Mesendoderm (in vitro differentiated cells): ENCODE measurements around the gene FSD2.

Experiments
- DNase-seq: peaks from one replicate; pipeline ENCODE4 v3.0.0; 2013
- H2AK5ac ChIP-seq: 2 replicates; pipeline ENCODE4 v1.6.1; 2013; ENCODE audit warnings: low read length, inconsistent platforms
- H2BK120ac ChIP-seq: 2 replicates; pipeline ENCODE4 v1.6.1; 2013; ENCODE audit warnings: low read depth, mild to moderate bottlenecking, low read length, moderate library complexity, mixed read lengths
- H2BK15ac ChIP-seq: replicated peaks from 2 replicates; pipeline ENCODE4 v1.6.1; 2013; ENCODE audit warnings: low read depth, mild to moderate bottlenecking, moderate library complexity
- H2BK5ac ChIP-seq: 2 replicates; pipeline ENCODE4 v1.6.1; 2013; ENCODE audit warnings: low read length, inconsistent platforms
- H3K18ac ChIP-seq: 2 replicates; pipeline ENCODE4 v1.6.1; 2013; ENCODE audit warnings: mild to moderate bottlenecking, low read length, mixed read lengths
- H3K23ac ChIP-seq: one replicate; pipeline ENCODE4 v1.6.1; 2013; ENCODE audit warnings: low read length
- H3K27ac ChIP-seq: 2 replicates; pipeline ENCODE4 v1.5.1; 2013; ENCODE audit warnings: low read depth, mild to moderate bottlenecking, inconsistent platforms, low read length, moderate library complexity
- H3K27me3 ChIP-seq: 2 replicates; pipeline ENCODE4 v1.6.1; 2013; ENCODE audit warnings: low read length, control low read depth, mild to moderate bottlenecking, inconsistent platforms; ENCODE audit not compliant: insufficient read depth, poor library complexity
- H3K36me3 ChIP-seq: 2 replicates; pipeline ENCODE4 v1.6.1; 2013; ENCODE audit warnings: low read length, inconsistent platforms; ENCODE audit not compliant: control insufficient read depth, insufficient read depth
- H3K4ac ChIP-seq: one replicate; pipeline ENCODE4 v1.6.1; 2013; ENCODE audit warnings: low read depth, mild to moderate bottlenecking, low read length, moderate library complexity
- H3K4me1 ChIP-seq: 2 replicates; pipeline ENCODE4 v1.6.1; 2013; ENCODE audit warnings: low read depth, low read length, inconsistent platforms; ENCODE audit not compliant: control insufficient read depth
- H3K4me2 ChIP-seq: 2 replicates; pipeline ENCODE4 v1.6.1; 2013; ENCODE audit warnings: low read length
- H3K4me3 ChIP-seq: 2 replicates; pipeline ENCODE4 v1.5.1; 2013; ENCODE audit warnings: mild to moderate bottlenecking, low read length
- H3K56ac ChIP-seq: one replicate; pipeline ENCODE4 v1.6.1; 2013; ENCODE audit warnings: low read length
- H3K79me1 ChIP-seq: 2 replicates; pipeline ENCODE4 v1.6.1; 2013; ENCODE audit warnings: low read length, inconsistent platforms
- H3K79me2 ChIP-seq: 2 replicates; pipeline ENCODE4 v1.6.1; 2013; ENCODE audit warnings: mild to moderate bottlenecking, low read length; ENCODE audit not compliant: control insufficient read depth, insufficient read depth
- H3K9ac ChIP-seq: 2 replicates; pipeline ENCODE4 v1.6.1; 2013; ENCODE audit warnings: low read length, inconsistent platforms
- H4K5ac ChIP-seq: one replicate; pipeline ENCODE4 v1.6.1; 2013; ENCODE audit warnings: low read length
- H4K8ac ChIP-seq: one replicate; pipeline ENCODE4 v1.6.1; 2013; ENCODE audit warnings: low read depth, mild to moderate bottlenecking, control low read depth, low read length, moderate library complexity
- WGBS: extraction: QIAGEN DNeasy Blood & Tissue Kit; methylation state at CpG from one replicate; pipeline ENCODE4 v1.1.7; 2013; ENCODE audit warnings: low lambda C conversion rate, missing lambda C conversion rate; ENCODE audit not compliant: insufficient coverage; ENCODE audit errors: extremely low coverage; 5-methylcytosine and 5-hydroxymethylcytosine counted together

FSD2 gene

DNA sequence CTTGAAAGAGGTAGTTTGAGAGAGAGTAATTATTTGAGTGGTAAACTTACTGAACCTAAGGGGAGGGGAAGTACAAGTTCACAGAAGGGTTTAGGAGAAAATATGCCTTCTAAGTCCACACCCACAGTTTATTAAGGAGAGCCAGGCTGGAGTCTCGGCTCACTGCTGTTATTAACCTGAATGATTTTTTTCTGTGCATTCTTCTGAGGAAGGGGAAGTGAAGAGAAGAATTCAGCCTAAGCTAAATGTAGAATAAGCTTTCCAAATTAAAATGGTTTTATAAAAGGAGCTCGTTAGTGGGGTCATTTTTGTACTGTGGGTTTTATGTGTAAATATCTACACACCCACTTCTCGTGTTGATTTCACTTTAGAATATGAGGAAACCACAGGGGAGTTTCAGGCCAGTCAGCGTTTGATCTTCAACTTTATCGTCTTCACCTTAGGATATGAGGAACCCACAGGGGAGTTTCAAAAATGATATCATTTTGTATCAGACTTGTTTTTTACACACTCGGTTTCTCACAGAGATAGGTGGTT, 5.1 kb upstream of the FSD2 start:
- no peak overlapping the region for H3K4ac ChIP-seq
- peak overlapping the region; percentile 90 for H3K9ac ChIP-seq
- H2BK5ac ChIP-seq: no peak overlapping the region
- H3K56ac ChIP-seq: peak overlapping the region; percentile 93
- H3K23ac ChIP-seq: no peak overlapping the region
- no peak overlapping the region for H4K5ac ChIP-seq
- peaks cover 2% of the 10 kb centered on the region for H3K36me3 ChIP-seq
- peak overlapping the region; percentile 39 for H3K4me2 ChIP-seq
- H4K8ac ChIP-seq: no peak overlapping the region
- H3K4me3 ChIP-seq: peak overlapping the region; percentile 72
- H3K79me2 ChIP-seq: no peaks in the 10 kb centered on the region
- H3K18ac ChIP-seq: no peak overlapping the region
- peaks cover 1% of the 10 kb centered on the region for H3K79me1 ChIP-seq
- no peaks in the 10 kb centered on the region for H3K4me1 ChIP-seq
- no peak overlapping the region for H2AK5ac ChIP-seq
- no peak overlapping the region for H2BK120ac ChIP-seq
- H2BK15ac ChIP-seq: no peak overlapping the region
- no peak for DNase-seq
- H3K27ac ChIP-seq: no peak overlapping the region
- WGBS: no CpG with 5 or more reads among the region's 6 CpGs
- H3K27me3 ChIP-seq: no peaks in the 10 kb centered on the region

DNA sequence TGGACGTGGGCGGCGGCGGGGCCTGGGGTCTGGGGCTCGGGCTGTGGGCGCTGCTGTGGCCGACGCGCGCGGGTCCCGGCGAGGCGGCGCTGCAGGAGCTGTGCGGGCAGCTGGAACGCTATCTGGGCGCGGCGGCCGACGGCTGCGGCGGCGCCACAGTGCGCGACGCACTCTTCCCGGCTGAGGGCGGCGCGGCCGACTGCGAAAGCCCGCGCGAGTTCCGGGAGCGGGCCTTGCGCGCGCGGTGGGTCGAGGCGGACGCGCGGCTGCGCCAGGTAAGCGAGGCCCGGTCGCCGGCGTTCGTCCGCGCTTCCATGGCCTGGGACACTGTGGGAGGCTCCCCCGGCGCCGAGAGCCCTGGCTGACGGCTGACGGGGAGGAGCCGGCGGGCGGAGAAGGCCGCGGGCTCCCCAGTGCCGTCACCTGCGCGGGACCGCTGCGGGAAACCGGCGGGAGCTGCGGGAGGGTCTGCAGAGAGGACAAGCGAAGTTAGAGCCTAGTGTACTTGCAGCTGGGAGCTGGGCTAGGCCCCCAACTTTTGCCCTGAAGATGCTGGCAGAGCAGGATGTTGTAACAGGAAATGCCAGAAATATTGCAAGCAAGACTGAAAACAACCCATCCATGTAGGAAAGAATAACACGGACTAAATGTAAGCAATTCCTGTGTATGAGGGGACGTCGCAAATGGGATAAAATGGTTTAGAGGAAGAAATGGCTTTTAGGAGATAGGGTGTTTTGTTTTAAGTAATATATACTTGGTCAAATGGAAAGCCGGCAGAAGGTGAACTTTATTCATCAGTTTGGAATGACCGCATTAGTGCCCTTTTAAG, 4.4 kb upstream of the FSD2 start:
- Histone ChIP-seq H2AK5ac (no peak overlapping the region), H3K56ac (peak overlapping the region; percentile 93), H2BK15ac (no peak overlapping the region), H3K23ac (peak overlapping the region; percentile 97), H3K4ac (peak overlapping the region; percentile 94), H2BK120ac (no peak overlapping the region), H3K79me1 (peaks cover 1% of the 10 kb centered on the region), H3K9ac (peak overlapping the region; percentile 90), H3K27me3 (no peaks in the 10 kb centered on the region), H3K18ac (peak overlapping the region; percentile 81), H3K4me2 (peak overlapping the region; percentile 61), H2BK5ac (no peak overlapping the region), H3K36me3 (peaks cover 2% of the 10 kb centered on the region), H4K8ac (no peak overlapping the region), H3K79me2 (no peaks in the 10 kb centered on the region), H3K27ac (peak overlapping the region; percentile 79), H3K4me3 (peak overlapping the region; percentile 72), H4K5ac (no peak overlapping the region), H3K4me1 (no peaks in the 10 kb centered on the region)
- WGBS: no CpG with 5 or more reads among the region's 81 CpGs
- peak; percentile 59 for DNase-seq

DNA sequence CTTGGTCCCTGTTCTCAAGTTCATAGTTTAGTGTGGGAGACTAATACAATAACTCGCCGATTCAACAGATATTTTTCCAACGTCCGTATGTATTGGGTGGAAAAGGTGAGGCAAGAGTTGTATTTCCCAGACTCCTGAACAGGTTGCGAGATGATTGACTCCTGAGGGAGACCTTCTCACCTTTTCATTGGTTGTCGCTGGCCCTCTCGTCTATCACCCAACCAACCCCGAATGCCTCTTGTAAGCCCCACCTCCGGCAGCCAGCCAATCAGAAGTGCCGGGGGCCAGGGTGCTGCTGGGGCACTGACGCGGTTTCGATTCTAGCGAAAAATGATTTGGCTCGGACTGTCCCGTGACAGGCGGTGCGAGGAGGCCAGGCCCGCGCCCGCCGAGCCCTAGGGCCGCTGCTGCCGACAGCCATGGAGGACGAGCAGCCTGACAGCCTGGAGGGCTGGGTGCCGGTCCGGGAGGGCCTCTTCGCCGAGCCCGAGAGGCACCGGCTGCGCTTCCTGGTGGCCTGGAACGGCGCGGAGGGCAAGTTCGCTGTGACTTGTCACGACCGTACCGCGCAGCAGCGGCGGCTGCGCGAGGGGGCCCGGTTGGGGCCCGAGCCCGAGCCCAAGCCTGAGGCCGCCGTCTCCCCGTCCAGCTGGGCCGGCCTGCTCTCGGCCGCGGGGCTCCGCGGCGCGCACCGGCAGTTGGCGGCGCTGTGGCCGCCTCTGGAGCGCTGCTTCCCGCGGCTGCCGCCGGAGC, 3.6 kb upstream of the FSD2 start, which contains the start of gene WHAMM:
TSS of gene WHAMM (plus strand) at position 321 of the 753 bp plus-strand sequence. CDS start at position 420, 99 bp downstream.
- Histone ChIP-seq H3K4me3 (peak within 1 kb of the TSS; percentile 72), H3K4ac (peak within 1 kb of the TSS; percentile 94), H3K27me3 (no peaks in the 10 kb centered on the region), H3K4me1 (no peaks in the 10 kb centered on the region), H3K18ac (peak within 1 kb of the TSS; percentile 81), H3K23ac (peak within 1 kb of the TSS; percentile 97), H3K79me2 (no peaks in the 10 kb centered on the region), H3K56ac (peak within 1 kb of the TSS; percentile 93), H2BK120ac (no peak within 1 kb of the TSS), H3K79me1 (peaks cover 1% of the 10 kb centered on the region), H4K5ac (no peak within 1 kb of the TSS), H2BK15ac (no peak within 1 kb of the TSS), H3K4me2 (peak within 1 kb of the TSS; percentile 61), H4K8ac (no peak within 1 kb of the TSS), H2BK5ac (no peak within 1 kb of the TSS), H2AK5ac (no peak within 1 kb of the TSS), H3K36me3 (peaks cover 2% of the 10 kb centered on the region), H3K27ac (peak within 1 kb of the TSS; percentile 79), H3K9ac (peak within 1 kb of the TSS; percentile 90)
- peak; percentile 98 for DNase-seq
- no CpG with 5 or more reads among the region's 67 CpGs for WGBS

DNA sequence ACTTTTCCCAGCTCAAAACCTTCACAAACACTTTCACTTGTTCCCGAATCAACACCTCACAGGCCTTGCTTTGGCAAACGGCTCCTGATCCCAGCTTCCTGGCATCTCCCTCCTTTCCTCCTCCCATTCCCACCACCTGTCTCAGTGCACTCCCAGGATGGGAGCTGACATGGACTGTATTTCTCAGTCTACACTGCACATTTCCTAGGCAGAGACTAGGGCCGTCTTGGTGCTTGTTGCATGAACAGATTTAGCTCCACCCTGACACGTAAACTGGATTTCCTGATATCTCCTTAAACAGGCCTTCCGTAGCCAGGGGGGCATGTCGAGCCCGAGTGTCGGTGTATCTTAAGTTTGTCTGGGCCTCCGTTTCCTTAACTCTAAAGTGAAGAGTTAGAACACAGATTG, 2.8 kb upstream of the FSD2 start:
- Histone ChIP-seq H3K4me3 (no peak overlapping the region), H2BK15ac (no peak overlapping the region), H3K36me3 (no peaks in the 10 kb centered on the region), H3K23ac (no peak overlapping the region), H4K8ac (no peak overlapping the region), H3K4ac (no peak overlapping the region), H3K18ac (no peak overlapping the region), H3K27me3 (no peaks in the 10 kb centered on the region), H3K79me2 (no peaks in the 10 kb centered on the region), H3K56ac (no peak overlapping the region), H3K79me1 (peaks cover 1% of the 10 kb centered on the region), H2AK5ac (no peak overlapping the region), H2BK5ac (no peak overlapping the region), H3K4me2 (no peak overlapping the region), H3K9ac (no peak overlapping the region), H3K4me1 (no peaks in the 10 kb centered on the region), H4K5ac (no peak overlapping the region), H2BK120ac (no peak overlapping the region), H3K27ac (no peak overlapping the region)
- WGBS: no CpG with 5 or more reads among the region's 9 CpGs
- DNase-seq: no peak

DNA sequence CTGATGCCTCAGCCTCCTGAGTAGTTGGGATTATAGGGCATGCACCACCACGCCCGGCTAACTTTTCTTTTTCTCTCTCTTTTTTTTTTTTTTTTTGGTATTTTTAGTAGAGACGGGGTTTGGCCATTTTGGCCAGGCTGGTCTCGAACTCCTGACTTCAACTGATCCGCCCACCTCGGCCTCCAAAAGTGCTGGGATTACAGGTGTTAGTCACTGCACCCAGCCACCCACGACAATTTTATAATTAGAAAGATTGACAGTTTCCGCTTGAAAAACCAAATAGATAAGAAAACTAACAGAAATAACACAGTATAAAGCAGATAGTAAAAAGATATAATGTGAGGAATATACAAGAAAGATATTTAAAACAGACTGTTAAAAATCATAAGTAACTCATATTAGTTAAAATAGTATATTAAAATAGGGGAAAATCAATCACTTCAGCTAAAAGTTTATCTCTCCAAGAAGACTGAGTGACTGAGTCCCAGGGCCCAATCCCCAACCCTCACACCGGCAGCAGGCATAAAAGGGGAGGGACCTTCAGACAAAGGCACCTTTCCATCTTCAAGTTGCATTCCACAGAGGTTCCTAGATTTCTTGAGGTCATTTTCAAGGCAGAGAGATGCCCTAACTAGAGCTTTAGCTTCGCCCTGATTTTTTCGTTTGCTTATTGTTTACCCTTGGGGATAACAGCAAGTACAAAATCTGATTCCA, 2.2 kb upstream of the FSD2 start:
- Histone ChIP-seq H3K4me3 (no peak overlapping the region), H2BK15ac (no peak overlapping the region), H4K8ac (no peak overlapping the region), H3K4ac (no peak overlapping the region), H3K4me2 (no peak overlapping the region), H3K27me3 (no peaks in the 10 kb centered on the region), H3K56ac (no peak overlapping the region), H3K36me3 (no peaks in the 10 kb centered on the region), H2AK5ac (no peak overlapping the region), H3K9ac (no peak overlapping the region), H2BK120ac (no peak overlapping the region), H3K4me1 (no peaks in the 10 kb centered on the region), H3K27ac (no peak overlapping the region), H4K5ac (no peak overlapping the region), H2BK5ac (no peak overlapping the region), H3K23ac (no peak overlapping the region), H3K79me2 (no peaks in the 10 kb centered on the region), H3K18ac (no peak overlapping the region), H3K79me1 (peaks cover 1% of the 10 kb centered on the region)
- peak; percentile 16 for DNase-seq
- no CpG with 5 or more reads among the region's 11 CpGs for WGBS
